Measurements from ENCODE around the gene NHS. TPM values are rescaled to one million over a fixed set of nuclear protein-coding genes. Genes with fewer than 3 reads are reported as not detected.

Gene NHS
- polyA plus RNA-seq, 2 of the 4 experiments (the other 2 are of a cell fraction), result 3.6 to 5.0 TPM

- no peak for TF ChIP-seq CHD2 (IDR thresholded peaks at IDR 0.05; ENCODE audit: low read length, partially characterized antibody)
- TF ChIP-seq GATA3 (IDR thresholded peaks at IDR 0.05; ENCODE audit: borderline replicate concordance), result peak; percentile 97
- TF ChIP-seq RFX5 (IDR thresholded peaks at IDR 0.05), result no peak
- TF ChIP-seq RCOR1 (IDR thresholded peaks at IDR 0.05; ENCODE audit: low read depth, low read length), result no peak
- no peak for TF ChIP-seq BHLHE40 (IDR thresholded peaks at IDR 0.05; ENCODE audit: low read depth, low read length)
- no peak for TF ChIP-seq KDM1A (IDR thresholded peaks at IDR 0.05; ENCODE audit: low read depth)
- TF ChIP-seq KDM5A (IDR thresholded peaks at IDR 0.05), result no peak
- TF ChIP-seq RNF2 (IDR thresholded peaks at IDR 0.05; ENCODE audit: borderline replicate concordance, low read depth), result no peak
- no peak for TF ChIP-seq E2F6 (IDR thresholded peaks at IDR 0.05; ENCODE audit: borderline replicate concordance, low read depth)
- TF ChIP-seq EP300 (IDR thresholded peaks at IDR 0.05), result peak; percentile 59 to 71; a peak in 3 of 5 replicates
- no peak for TF ChIP-seq FOXS1 (CRISPR knock-in tag; IDR thresholded peaks at IDR 0.05)
- peak; percentile 67; the same call in 1 of the 3 replicates for TF ChIP-seq BCL3 (IDR thresholded peaks at IDR 0.05)
- no peak for TF ChIP-seq MAFK (IDR thresholded peaks at IDR 0.05; ENCODE audit: partially characterized antibody)
- peak; percentile 37 for TF ChIP-seq ZFP36 (IDR thresholded peaks at IDR 0.05; ENCODE audit: borderline replicate concordance, partially characterized antibody)
- no peak for TF ChIP-seq ZNF302 (CRISPR knock-in tag; IDR thresholded peaks at IDR 0.05)
- TF ChIP-seq SMC3 (IDR thresholded peaks at IDR 0.05), result peak; percentile 37; the same call in 2 of the 3 replicates
Observed at GRCh38 chrX:17495052-17495451, 120.1 kb downstream of the NHS start (continued).

GRCh38 chrX:17496407-17496806 lies 121.4 kb downstream of the NHS start:
- Histone ChIP-seq H3K27ac (peak overlapping the region; percentile 36 to 67; a peak in 4 of 6 replicates), H3K4me1 (peaks cover 73% of the 10 kb centered on the region), H3K9me3 (no peaks in the 10 kb centered on the region), H3K4me2 (peak overlapping the region; percentile 39; the same call in 1 of the 3 replicates), H3K4me3 (no peak overlapping the region)
- DNase-seq (ENCODE audit: low read depth in 1 of 2, low spot score in 1 of 2) (no peak), ATAC-seq (no peak), FAIRE-seq (no peak)
- TF ChIP-seq EP300 (IDR thresholded peaks at IDR 0.05), result no peak
- no peak for TF ChIP-seq EHF (CRISPR knock-in tag; IDR thresholded peaks at IDR 0.05)
- no peak for TF ChIP-seq FOXS1 (CRISPR knock-in tag; IDR thresholded peaks at IDR 0.05)
- no peak for TF ChIP-seq GATA3 (IDR thresholded peaks at IDR 0.05; ENCODE audit: borderline replicate concordance)
- no peak for TF ChIP-seq MAZ (IDR thresholded peaks at IDR 0.05; ENCODE audit: borderline replicate concordance, low read depth, low read length)
- no peak for TF ChIP-seq CHD2 (IDR thresholded peaks at IDR 0.05; ENCODE audit: low read length, partially characterized antibody)
- no peak for TF ChIP-seq TFCP2L1 (CRISPR knock-in tag; IDR thresholded peaks at IDR 0.05)
- TF ChIP-seq, protein P1, sequence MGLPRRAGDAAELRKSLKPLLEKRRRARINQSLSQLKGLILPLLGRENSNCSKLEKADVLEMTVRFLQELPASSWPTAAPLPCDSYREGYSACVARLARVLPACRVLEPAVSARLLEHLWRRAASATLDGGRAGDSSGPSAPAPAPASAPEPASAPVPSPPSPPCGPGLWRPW (IDR thresholded peaks at IDR 0.05), result no peak
- no peak for TF ChIP-seq ESRRA (IDR thresholded peaks at IDR 0.05; ENCODE audit: borderline replicate concordance, low read length)
- no peak for TF ChIP-seq FOSL2 (IDR thresholded peaks at IDR 0.05)
- TF ChIP-seq FOSL2 (CRISPR knock-in tag; IDR thresholded peaks at IDR 0.05), result no peak
- no peak for TF ChIP-seq E2F6 (IDR thresholded peaks at IDR 0.05; ENCODE audit: borderline replicate concordance, low read depth)
- no peak for TF ChIP-seq SMC3 (IDR thresholded peaks at IDR 0.05)
- TF ChIP-seq JUNB (IDR thresholded peaks at IDR 0.05), result no peak
- no peak for TF ChIP-seq HOXB5 (CRISPR knock-in tag; IDR thresholded peaks at IDR 0.05)
- no peak for TF ChIP-seq POLR2A (IDR thresholded peaks at IDR 0.05; ENCODE audit: low read length)
- TF ChIP-seq ZC3H11A (IDR thresholded peaks at IDR 0.05), result no peak
- TF ChIP-seq FOSB (CRISPR knock-in tag; IDR thresholded peaks at IDR 0.05), result no peak
- TF ChIP-seq CBX8 (IDR thresholded peaks at IDR 0.05), result no peak
- TF ChIP-seq, protein P2, sequence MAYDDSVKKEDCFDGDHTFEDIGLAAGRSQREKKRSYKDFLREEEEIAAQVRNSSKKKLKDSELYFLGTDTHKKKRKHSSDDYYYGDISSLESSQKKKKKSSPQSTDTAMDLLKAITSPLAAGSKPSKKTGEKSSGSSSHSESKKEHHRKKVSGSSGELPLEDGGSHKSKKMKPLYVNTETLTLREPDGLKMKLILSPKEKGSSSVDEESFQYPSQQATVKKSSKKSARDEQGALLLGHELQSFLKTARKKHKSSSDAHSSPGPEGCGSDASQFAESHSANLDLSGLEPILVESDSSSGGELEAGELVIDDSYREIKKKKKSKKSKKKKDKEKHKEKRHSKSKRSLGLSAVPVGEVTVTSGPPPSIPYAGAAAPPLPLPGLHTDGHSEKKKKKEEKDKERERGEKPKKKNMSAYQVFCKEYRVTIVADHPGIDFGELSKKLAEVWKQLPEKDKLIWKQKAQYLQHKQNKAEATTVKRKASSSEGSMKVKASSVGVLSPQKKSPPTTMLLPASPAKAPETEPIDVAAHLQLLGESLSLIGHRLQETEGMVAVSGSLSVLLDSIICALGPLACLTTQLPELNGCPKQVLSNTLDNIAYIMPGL (CRISPR knock-in tag; IDR thresholded peaks at IDR 0.05; ENCODE audit: borderline replicate concordance), result no peak
- no peak for TF ChIP-seq KDM5A (IDR thresholded peaks at IDR 0.05)
- ChIA-PET CTCF (interaction anchor here (0.9 kb wide), 1 partner anchor 13 kb away, joined by 3 read pairs; no protein-coding TSS in a partner anchor), POLR2A (no interaction called here)
- 93% methylated on average over 1 of the region's 1 CpG for WGBS (ENCODE audit: missing lambda C conversion rate)

All from A549 (cell line).